Ovary (tissue), 9 donors: ENCODE results near the gene WBP2NL. TPM values are rescaled to one million over a fixed set of nuclear protein-coding genes. Genes with fewer than 3 reads are reported as not detected.

Experiments used
- DNase-seq, 5 donors: peaks; one replicate each; pipeline ENCODE4 v3.0.0-alpha.2; 2019 to 2020
- H3K27ac ChIP-seq, 2 donors: fragments of 200-600 bp; one replicate each; pipeline versions ENCODE4 v1.5.1 to v1.8.0; 2019 to 2022
- H3K27me3 ChIP-seq: fragments of 200-600 bp; one replicate; pipeline ENCODE4 v1.8.0; 2022
- H3K36me3 ChIP-seq: fragments of 200-600 bp; sonication (generic); one replicate; pipeline ENCODE4 v1.5.1; 2019
- H3K4me1 ChIP-seq: one replicate; pipeline ENCODE4 v1.8.1; 2013; ENCODE audit warnings: mild to moderate bottlenecking, moderate library complexity; ENCODE audit not compliant: insufficient read depth
- H3K4me3 ChIP-seq: fragments of 200-600 bp; sonication (generic); one replicate; pipeline ENCODE4 v1.5.1; 2017
- H3K9me3 ChIP-seq, 2 donors: fragments of 200-600 bp in 1 of 2; sonication (generic) in 1 of 2; one replicate each; pipeline versions ENCODE4 v1.5.1 to v1.8.1; 2013 to 2019; ENCODE audit warnings: mild to moderate bottlenecking in 1 of 2, moderate library complexity in 1 of 2
- EP300 ChIP-seq: sonication (generic); formaldehyde crosslinking; IDR thresholded peaks from one replicate; pipeline ENCODE4 v1.6.1; 2017; ENCODE audit warnings: antibody characterized with exemption
- POLR2A ChIP-seq: fragments of 450-650 bp; IDR thresholded peaks from one replicate; pipeline ENCODE4 v1.6.1; 2017; ENCODE audit warnings: antibody characterized with exemption, mild to moderate bottlenecking, moderate library complexity
- WGBS, 3 donors: extraction: QIAGEN DNeasy Blood & Tissue Kit in 1 of 3; methylation state at CpG; one replicate each; pipeline versions ENCODE4 v1.1.5 to v1.1.7; 2013 to 2017; 5-methylcytosine and 5-hydroxymethylcytosine counted together
- intact Hi-C, 4 donors: fragments of 100-400 bp; cut with DNase I; formaldehyde crosslinking; loops; one replicate each; pipeline versions ENCODE4 v1.11.0 to v1.15.1; 2022 to 2023
- polyA plus RNA-seq, 2 donors: library from polyadenylated mRNA; stranded (reverse); fragments of 200-250 nt in 1 of 2; fragments of 350-450 nt in 1 of 2; fragmentation: Illumina TruSeq in 1 of 2; extraction: RNeasy Lipid Tissue Mini Kit (QIAGEN cat#74804) in 1 of 2; gene quantifications; one replicate each; pipeline ENCODE4 v1.2.3, GENCODE V29; 2013 to 2014
- total RNA-seq, 7 donors: library from RNA; depleted of rRNA in 2 of 7; stranded (reverse); fragments of >200 nt in 2 of 7; fragmentation: NEBNext Ultra II Directional in 3 of 7; extraction: Animal tissue kit (Norgen Biotek cat#: 25700) in 3 of 7; gene quantifications; one replicate each; pipeline versions ENCODE4 v1.1.0 to v1.2.4, GENCODE V29; 2016 to 2023
- TF ChIP-seq, protein P1 (sequence below), 3 donors: fragments of 450-650 bp in 2 of 3; fragments of 200-600 bp in 1 of 3; IDR thresholded peaks; one replicate each; pipeline versions ENCODE4 v1.5.1 to v1.8.0; 2016 to 2022; ENCODE audit warnings: antibody characterized with exemption in 3 of 3, mild to moderate bottlenecking in 1 of 3
- donor health status: DM: no; HTN: no; CAD: no; lungs with moderate emphysema.
- donor health status: DM: no; HTN: no; CAD: no.
- donor health status: Bipolar disorder and iron deficiency.
- donor health status: DM: yes; HTN: yes; CAD: no.
- donor health status: DM: no; HTN: no; CAD: no.
- donor health status: DM: yes; HTN: yes; CAD: no.

Gene WBP2NL
- total and polyA plus RNA-seq, 9 donors, result 0.48 to 4.5 (median 2.8) TPM

DNA sequence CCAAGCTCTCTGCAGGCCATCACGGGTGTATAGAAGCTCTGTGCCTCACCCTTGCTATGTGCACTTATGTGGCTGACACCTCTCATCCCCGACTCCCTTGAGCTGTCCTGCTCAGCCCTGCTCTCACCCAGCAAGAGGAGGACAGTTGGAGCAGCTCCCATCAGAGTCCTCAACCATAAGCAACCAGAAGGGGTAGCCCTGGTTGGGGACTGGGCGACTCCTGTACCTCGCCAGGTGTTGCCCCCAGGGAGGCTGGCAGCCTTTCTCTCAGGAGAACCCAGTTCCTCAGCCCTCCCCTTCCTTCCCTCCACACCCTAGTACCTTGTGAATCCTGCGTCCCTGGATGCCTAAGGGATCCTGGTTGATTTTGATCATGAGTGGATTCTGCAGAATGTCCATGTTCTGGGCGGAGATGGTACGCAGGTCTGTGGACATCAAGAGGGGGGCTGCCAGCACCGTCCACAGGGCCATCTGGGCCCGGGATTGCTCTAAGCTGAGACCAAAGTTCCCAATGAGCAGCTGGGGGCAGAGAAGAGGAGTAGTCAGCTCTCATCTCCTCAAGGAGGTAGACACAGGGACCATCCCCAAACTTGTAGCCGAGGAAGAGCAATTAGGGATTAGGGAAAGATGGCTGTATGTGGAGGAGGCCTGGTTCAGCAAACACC is 64.0 kb downstream of the WBP2NL start:
- intact Hi-C loops, result no loop called here
- WGBS, 3 donors, result 91 to 94% (median 92%) methylated on average over 10 of the region's 10 CpGs
- Histone ChIP-seq H3K27me3 (no peaks in the 10 kb centered on the region), H3K27ac (no peak overlapping the region), H3K36me3 (no peaks in the 10 kb centered on the region), H3K4me3 (no peak overlapping the region), H3K9me3 (no peaks in the 10 kb centered on the region), H3K4me1 (no peaks in the 10 kb centered on the region)
- TF ChIP-seq EP300 (no peak), POLR2A (no peak)
- TF ChIP-seq, protein P1, sequence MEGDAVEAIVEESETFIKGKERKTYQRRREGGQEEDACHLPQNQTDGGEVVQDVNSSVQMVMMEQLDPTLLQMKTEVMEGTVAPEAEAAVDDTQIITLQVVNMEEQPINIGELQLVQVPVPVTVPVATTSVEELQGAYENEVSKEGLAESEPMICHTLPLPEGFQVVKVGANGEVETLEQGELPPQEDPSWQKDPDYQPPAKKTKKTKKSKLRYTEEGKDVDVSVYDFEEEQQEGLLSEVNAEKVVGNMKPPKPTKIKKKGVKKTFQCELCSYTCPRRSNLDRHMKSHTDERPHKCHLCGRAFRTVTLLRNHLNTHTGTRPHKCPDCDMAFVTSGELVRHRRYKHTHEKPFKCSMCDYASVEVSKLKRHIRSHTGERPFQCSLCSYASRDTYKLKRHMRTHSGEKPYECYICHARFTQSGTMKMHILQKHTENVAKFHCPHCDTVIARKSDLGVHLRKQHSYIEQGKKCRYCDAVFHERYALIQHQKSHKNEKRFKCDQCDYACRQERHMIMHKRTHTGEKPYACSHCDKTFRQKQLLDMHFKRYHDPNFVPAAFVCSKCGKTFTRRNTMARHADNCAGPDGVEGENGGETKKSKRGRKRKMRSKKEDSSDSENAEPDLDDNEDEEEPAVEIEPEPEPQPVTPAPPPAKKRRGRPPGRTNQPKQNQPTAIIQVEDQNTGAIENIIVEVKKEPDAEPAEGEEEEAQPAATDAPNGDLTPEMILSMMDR (IDR thresholded peaks at IDR 0.05), result no peak
- no peak for DNase-seq

DNA sequence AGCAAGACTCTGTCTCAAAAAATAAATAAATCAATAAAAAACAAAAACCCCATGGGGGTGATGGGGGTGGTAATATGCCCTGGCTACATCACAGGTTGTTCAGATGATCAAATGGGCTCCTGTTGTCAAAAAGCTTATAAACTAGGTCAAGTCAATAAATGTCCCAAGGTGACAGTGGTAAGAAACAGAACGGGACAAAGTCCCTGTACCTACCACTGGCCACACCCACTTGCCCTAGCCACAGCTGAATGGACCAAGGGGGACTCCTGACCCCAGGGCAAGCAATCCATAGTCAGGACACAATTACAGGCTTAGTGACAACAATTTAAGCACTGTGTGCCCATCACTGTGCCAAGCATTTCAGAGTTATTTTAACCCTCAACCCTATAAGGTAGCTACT is 66.0 kb downstream of the WBP2NL start:
- no peak for DNase-seq
- H3K4me3 ChIP-seq, result no peak overlapping the region

DNA sequence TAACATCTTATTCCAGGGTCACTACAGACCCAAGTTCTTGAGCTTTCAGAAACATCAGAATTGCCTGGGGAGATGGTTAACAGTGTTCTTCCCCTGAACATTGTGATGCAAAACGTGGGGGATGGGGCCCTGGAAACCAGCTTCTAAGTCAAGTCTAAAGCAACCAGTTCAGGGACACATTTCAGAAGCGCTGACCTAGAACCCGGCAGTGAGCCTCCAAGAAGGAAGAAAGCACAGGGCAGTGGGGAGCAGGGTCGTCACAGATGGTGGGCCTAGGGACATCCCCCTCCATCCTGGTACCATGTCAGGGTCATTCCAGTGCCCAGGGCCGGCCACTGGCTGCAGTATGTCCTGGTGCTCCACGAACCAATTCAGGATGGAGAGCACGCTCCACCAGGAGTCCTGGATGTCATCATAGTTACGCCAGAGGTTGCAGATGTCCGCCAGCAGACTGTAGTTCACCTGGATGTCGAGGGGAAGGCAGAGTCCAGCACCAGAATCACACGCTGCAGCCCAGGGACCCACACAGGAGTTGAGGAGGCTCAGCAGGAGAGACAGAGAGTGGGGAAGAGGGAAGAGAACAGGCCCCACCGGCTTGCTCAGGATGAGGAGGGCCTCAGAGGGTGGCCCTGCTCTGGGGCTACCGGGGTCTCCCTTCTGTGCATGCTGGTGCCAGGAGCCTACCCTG is 67.0 kb downstream of the WBP2NL start:
- Histone ChIP-seq H3K4me1 (no peaks in the 10 kb centered on the region), H3K36me3 (no peaks in the 10 kb centered on the region), H3K27ac (no peak overlapping the region), H3K9me3 (no peaks in the 10 kb centered on the region), H3K4me3 (no peak overlapping the region), H3K27me3 (no peaks in the 10 kb centered on the region)
- no peak for TF ChIP-seq POLR2A
- TF ChIP-seq EP300, result no peak
- DNase-seq, result peak in 1 of 5 donors; percentile 13
- intact Hi-C loops, result no loop called here
- 75 to 80% (median 77%) methylated on average over 11 to 13 of the region's 13 CpGs for WGBS, 3 donors

More for the DNA sequence above, 66.0 kb downstream of the WBP2NL start:
- intact Hi-C loops, result no loop called here
- Histone ChIP-seq H3K4me1 (no peaks in the 10 kb centered on the region), H3K9me3 (no peaks in the 10 kb centered on the region), H3K27me3 (no peaks in the 10 kb centered on the region), H3K27ac (no peak overlapping the region), H3K36me3 (no peaks in the 10 kb centered on the region)
- TF ChIP-seq EP300 (no peak), POLR2A (no peak)
- TF ChIP-seq, protein P1 (IDR thresholded peaks at IDR 0.05), result no peak
- WGBS, 3 donors, result 91 to 100% (median 96%) methylated on average over 1 of the region's 1 CpG

DNA sequence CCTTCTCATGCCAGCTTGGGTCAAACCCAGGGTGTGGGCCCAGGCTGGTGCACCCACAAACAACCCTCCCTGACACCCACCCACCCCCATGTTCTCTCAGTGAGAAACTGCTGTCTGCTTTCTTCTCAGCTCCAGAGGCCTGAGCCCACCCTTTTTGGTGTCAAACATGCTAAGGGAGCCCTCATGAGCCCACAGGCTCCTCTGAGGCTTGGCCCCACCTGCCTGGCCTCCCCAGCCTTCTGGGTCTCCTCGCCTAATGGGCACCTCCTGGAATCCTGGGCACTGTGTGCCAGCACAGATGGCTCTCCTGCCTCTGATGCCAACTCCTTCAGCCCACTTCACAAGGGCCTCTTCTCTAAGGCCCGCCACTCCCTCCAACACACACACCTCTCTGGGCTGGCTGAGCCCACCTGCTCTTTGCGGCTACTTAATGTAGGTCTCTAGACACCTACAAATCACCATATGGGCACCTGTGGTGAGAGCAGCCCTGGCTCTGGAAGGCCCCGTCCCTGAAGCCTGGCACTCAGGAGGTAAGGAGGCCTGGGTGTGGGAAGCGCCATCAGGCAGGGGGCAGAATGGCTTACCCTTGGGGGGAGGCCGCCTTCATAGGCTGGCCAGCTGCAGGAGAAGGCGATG is 67.7 kb downstream of the WBP2NL start:
- intact Hi-C loops, result no loop called here
- no peaks in the 10 kb centered on the region for H3K9me3 ChIP-seq
- H3K4me3 ChIP-seq, result no peak overlapping the region
- WGBS, 3 donors, result 93 to 96% (median 94%) methylated on average over 7 of the region's 7 CpGs
- no peaks in the 10 kb centered on the region for H3K36me3 ChIP-seq
- no peaks in the 10 kb centered on the region for H3K27me3 ChIP-seq
- no peak overlapping the region for H3K27ac ChIP-seq
- TF ChIP-seq, protein P1 (IDR thresholded peaks at IDR 0.05), result no peak
- no peaks in the 10 kb centered on the region for H3K4me1 ChIP-seq
- DNase-seq, result peak in 1 of 5 donors; percentile 10
